NCI-H69 (cell line): ENCODE data around the gene SLC1A7.
A peak's percentile ranks its signal among the peaks of the same experiment; 100 is the strongest.

Experiments used
- DNase-seq: peaks from one replicate; lab custom pipeline; 2025; lab: John Stamatoyannopoulos, UW

The SLC1A7 gene

GRCh38 chr1:53075761-53076163, 66.7 kb downstream of the SLC1A7 start:
- DNase-seq: no peak

DNA sequence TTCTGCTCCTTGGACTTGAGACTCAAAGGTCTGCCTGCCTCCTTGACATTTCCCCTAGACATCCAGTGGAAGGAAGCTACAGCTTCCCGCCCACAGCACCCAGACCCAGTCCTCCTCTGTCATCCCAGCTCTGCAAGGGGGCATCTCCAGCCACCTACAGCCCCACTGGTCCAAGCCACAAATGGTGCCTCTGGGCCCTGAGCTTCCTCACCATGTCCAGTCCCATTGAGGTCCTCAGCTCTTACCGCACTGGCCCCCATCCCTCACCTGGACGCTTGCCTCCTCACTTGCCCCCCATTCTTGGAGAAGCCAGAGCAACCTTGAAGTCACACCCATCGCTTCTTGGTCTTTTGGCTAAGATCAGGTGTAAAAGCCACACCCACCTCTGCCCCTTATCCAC, 67.2 kb downstream of the SLC1A7 start:
- no peak for DNase-seq

GRCh38 chr1:53074313-53075154, 67.9 kb downstream of the SLC1A7 start:
- no peak for DNase-seq

- peak; percentile 30 for DNase-seq
Observed at GRCh38 chr1:53073868-53074311, 68.5 kb downstream of the SLC1A7 start.

DNA sequence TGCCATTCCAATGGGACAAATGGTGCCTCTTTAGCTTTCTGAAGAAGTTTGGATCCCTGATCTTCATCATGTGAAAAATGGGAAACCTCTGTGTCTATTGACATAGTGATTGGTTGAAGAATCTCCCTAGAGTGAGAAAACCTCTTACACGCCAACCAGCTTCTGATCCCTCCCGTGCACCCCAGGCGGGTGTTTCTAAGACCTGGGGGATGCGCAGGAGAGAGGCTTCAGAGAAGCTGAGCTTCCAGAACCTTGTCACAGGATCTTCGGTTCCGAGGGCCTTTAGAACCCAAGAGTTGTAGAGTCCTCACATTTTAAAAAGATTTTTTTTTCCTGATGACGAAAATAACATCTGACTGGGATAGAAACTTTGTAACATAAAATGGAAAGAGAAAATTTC, 69.2 kb downstream of the SLC1A7 start:
- DNase-seq: no peak

DNA sequence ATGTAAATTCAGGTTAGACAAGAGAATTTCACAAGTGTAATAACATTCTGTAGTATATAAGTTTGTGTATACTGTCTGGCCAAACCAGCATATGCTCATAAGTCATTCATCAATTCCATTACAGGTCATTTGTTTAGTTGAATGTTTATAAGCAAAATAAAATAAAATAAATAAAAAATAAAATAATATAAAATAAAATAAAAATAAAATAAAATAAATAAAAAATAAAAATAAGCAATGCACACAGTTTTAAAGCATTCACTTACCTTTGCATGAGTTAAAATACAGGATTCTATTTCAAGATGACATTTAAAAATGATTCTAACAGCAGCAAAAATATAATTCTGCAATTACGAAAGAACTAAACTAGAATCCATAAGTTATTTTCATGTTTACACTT, 70.5 kb downstream of the SLC1A7 start:
- no peak for DNase-seq

- DNase-seq: no peak
Observed at GRCh38 chr1:53071167-53071865, 71.1 kb downstream of the SLC1A7 start.

GRCh38 chr1:53070621-53071020, 71.8 kb downstream of the SLC1A7 start:
- no peak for DNase-seq

DNA sequence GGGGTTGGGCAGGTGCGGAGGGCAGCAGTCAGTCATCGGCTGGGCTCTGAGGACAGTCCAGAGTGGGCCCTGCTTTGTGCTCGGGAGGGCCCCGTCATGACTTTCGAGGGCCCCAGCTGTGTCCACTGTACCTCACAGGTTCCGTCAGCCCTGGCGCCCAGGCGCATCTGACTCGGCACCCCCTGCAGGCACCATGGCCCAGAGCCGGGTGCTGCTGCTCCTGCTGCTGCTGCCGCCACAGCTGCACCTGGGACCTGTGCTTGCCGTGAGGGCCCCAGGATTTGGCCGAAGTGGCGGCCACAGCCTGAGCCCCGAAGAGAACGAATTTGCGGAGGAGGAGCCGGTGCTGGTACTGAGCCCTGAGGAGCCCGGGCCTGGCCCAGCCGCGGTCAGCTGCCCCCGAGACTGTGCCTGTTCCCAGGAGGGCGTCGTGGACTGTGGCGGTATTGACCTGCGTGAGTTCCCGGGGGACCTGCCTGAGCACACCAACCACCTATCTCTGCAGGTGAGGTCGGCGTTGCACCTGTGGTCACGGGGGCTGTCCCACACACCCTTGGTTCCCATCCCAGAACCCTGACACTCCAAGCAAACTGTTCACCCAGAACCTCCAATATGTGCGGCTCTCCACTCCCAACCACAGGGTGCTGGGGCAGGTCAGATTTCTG, 72.6 kb downstream of the SLC1A7 start:
- DNase-seq: no peak

DNA sequence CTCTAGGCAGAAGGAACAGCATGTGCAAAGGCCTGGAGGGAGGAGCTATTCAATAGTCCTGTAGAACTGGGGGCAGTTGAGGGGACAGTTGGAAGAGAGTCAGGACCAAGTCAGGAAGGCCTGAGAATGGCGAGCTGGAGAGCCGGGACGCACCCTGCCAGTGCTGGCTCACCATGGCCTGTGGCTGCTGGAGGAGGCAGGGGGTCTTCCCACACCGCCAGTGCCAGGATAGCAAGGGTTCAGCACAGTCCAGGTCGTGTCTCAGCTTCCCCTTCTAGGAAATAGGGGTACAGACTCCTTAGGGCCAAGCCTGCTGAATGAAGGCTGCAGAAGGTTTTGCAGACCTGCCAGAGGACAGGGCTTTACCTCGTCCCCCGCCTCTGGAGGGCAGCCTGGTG, 73.2 kb downstream of the SLC1A7 start:
- DNase-seq: no peak

- DNase-seq: no peak
Observed at GRCh38 chr1:53068314-53069099, 73.9 kb downstream of the SLC1A7 start.

- no peak for DNase-seq
Observed at GRCh38 chr1:53067886-53068285, 74.6 kb downstream of the SLC1A7 start.

DNA sequence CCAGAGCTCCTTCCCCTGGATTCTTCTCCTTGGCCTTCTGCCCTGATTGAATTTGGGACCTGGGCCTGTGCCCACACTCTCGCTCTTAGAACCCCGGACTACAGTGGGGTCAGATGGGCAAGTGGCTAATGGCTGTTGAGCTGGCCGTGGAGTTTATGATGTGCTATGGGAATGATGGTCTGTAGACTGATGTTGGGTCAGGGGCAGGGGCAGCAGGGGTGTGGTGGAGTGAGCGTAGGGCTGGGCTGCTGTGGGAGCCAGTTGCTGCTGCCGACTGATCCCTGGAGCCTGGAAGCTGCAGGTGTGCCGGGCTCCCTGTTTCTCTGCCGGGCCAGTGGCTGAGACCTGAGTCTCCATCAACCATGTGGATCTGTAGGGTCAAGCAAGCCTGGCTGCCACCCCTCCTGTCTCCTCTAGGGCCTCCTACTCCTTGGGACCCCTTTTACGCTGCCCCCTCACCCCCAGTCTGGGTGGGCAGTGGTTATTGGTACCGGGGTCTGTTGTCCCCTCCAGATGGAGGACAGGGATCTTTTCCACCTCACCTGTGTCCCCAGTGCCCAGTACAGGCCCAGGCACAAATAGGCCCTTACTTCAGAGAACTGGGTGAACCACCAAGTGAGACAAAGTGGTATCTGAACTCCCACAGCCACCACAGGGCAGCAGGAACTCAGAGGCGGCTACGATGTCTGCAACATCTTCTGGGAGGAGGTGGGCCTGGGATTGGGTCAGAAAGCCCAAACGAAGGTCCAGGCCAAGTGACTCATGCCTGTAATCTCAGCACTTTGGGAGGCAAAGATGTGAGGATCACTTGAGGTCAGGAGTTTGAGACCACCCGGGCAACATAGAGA, 75.3 kb downstream of the SLC1A7 start:
- DNase-seq: no peak

DNA sequence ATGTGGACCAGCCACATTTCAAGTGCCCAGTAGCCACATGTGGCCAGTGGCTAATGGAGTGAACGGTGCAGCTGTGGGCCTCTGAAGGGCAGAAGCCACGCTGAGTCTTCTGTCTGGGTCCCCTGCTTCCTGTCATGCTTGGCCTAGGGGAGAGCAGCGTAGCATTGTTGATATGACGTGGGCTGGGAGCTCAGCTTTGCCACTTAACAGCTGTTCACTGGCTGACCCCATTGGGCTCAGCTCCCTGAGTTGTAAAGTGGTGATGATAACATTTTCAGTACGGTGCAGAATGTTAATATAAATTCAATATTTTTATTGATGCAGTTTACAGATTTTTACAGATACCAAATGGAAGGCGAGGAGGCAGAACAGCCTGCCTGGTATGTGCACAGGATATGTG, 76.0 kb downstream of the SLC1A7 start:
- DNase-seq: no peak

GRCh38 chr1:53065391-53065790, 77.0 kb downstream of the SLC1A7 start:
- no peak for DNase-seq

DNA sequence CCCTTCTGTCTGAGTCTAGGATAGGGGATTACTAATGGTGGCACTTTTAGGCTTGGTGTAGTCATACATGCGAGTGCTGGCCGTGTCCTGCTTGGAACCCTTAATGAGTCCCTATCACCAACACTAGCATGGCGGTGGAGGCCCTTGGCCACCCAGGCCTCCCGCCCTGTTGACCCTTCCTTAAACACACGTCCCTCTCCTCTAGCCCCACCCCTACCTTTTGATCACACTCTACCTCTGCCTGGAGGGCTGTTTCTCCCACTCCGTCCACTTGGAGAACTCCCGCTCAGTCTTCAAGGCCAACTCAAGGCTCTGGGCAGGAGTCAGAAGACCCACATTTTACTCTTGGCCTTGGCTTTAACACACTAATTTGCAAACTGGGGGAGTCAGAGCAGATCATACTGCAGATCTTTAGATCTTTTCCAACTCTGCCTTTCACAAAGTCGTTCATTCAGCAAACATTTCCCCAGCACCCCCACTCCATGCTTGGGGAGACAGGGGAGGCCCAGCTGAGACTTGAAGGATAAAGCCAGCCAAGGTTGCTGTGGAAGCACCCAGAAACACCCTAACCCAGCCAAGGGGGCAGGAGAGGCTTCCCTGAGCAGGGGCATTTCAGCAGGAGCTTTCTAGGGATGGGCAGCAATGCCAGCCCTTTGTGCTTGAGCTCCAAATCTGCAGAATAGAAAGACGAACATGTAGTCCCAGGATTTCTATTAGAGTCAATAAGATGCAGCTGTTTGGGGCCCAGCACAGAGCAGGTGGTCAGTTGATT, 78.5 kb downstream of the SLC1A7 start:
- DNase-seq: no peak

GRCh38 chr1:53062708-53063591, 79.5 kb downstream of the SLC1A7 start:
- DNase-seq: no peak

DNA sequence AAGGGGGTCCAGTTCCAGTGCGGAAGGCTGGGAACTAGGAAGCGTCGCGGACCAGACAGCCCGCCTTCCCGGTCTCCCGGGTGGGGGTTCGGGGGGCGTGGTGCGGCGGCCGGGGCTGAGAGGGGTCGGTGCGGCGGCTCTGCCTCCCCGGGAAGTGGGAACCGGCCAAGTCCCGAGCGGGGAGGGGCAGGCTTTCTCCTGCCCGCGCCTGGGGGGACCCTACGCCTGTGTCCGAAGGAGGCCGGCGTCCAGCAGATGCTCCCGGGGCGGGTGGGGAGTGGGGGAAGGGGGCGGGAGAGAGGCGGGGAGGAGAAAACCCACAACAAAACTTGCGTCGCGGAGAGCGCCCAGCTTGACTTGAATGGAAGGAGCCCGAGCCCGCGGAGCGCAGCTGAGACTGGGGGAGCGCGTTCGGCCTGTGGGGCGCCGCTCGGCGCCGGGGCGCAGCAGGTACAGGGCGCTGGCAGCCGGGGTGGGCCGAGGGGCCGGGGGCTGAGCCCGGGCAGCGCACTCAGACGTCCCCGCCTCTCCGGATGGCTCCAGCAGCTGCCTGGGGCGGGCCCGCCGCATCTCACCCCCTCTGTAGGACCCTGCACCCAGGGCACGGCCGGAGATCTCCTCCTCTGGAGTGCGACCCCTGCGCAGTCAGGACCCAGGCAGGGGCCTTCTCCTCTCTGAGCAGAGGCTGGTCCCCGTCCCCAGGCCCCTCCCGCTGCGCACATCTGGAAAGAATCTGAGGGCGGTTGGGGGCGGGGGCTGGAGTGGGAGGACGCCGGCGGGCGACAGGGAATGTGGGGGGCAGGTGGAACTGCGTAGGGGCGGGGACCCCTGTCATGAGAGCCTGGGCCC, 80.4 kb downstream of the SLC1A7 start, which contains the start of gene PODN:
Gene PODN (plus strand): TSS at position 355 of the 849 bp plus-strand sequence. CDS start 7,643 bp downstream, outside the sequence.
- DNase-seq: peak; percentile 58
